ENCODE results near the gene JAG1. TPM values are rescaled to one million over a fixed set of nuclear protein-coding genes. Genes with fewer than 3 reads are reported as not detected.

JAG1 gene
- total and polyA plus RNA-seq, 2 donors (not counting 3 experiments of a cell fraction or from before 2014, with no cell fraction given): 19.7 to 37.0 TPM

DNA sequence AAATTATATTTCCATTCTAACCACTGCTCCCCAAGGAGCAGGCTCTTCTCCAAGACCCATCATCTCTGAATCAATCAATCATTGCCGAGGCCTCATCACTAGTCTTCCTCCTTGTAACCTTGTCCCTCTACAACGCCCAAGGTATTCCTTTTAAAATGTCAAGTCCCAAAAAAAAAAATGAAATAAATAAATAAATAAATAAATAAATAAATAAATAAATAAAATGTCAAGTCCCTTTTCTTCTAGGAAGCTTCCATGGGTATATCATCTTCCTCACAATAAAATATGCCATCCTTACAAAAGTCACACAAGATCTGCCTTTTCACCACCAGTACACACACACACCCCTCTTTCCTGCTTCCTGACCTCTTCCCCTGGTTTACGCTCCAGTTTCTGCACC is 57.6 kb downstream of the JAG1 start:
- POLR2A ChIA-PET: no interaction called here
- Histone ChIP-seq H3K79me2 (ENCODE audit: control insufficient read depth, insufficient read depth, low read length) (no peaks in the 10 kb centered on the region), H2AFZ (ENCODE audit: low read depth, low read length) (no peak overlapping the region), H3K9ac (replicated peaks; ENCODE audit: extremely low read depth, insufficient read depth, low read length) (no peak overlapping the region), H3K4me1 (ENCODE audit: control insufficient read depth, extremely low read depth, insufficient read depth, low read length) (peaks cover 5% of the 10 kb centered on the region), H3K27me3 (ENCODE audit: control insufficient read depth in 2 of 2, insufficient read depth in 2 of 2, low read length in 2 of 2) (no peaks in the 10 kb centered on the region), H4K20me1 (replicated peaks; ENCODE audit: control insufficient read depth, extremely low read depth, insufficient read depth, low read length) (no peaks in the 10 kb centered on the region), H3K9me3 (replicated peaks; ENCODE audit: control insufficient read depth, insufficient read depth, low read length) (no peaks in the 10 kb centered on the region), H3K9me1 (replicated peaks; ENCODE audit: control insufficient read depth, extremely low read depth, insufficient read depth, low read length) (no peaks in the 10 kb centered on the region), H3K36me3 (ENCODE audit: control insufficient read depth in 2 of 2, extremely low read depth in 1 of 2, insufficient read depth in 2 of 2, low read length in 2 of 2) (no peaks in the 10 kb centered on the region), H3K27ac (ENCODE audit: insufficient read depth, low read depth, low read length) (no peak overlapping the region), H3K4me2 (ENCODE audit: insufficient read depth, low read length) (no peak overlapping the region), H3K4me3 (replicated peaks in 1 of 3; ENCODE audit: insufficient read depth in 1 of 3, low read depth in 1 of 3, low read length in 3 of 3) (no peak overlapping the region)
- TF ChIP-seq GATA2 (IDR thresholded peaks at IDR 0.05; ENCODE audit: insufficient read depth, insufficient read length, low read depth, low read length) (no peak), MYC (IDR thresholded peaks at IDR 0.05; ENCODE audit: low read depth, low read length) (no peak), POLR2A (IDR thresholded peaks at IDR 0.05; ENCODE audit: low read depth, low read length) (no peak), FOS (IDR thresholded peaks at IDR 0.05; ENCODE audit: borderline replicate concordance, insufficient read depth, low read length) (no peak)
- TF ChIP-seq, protein P1, sequence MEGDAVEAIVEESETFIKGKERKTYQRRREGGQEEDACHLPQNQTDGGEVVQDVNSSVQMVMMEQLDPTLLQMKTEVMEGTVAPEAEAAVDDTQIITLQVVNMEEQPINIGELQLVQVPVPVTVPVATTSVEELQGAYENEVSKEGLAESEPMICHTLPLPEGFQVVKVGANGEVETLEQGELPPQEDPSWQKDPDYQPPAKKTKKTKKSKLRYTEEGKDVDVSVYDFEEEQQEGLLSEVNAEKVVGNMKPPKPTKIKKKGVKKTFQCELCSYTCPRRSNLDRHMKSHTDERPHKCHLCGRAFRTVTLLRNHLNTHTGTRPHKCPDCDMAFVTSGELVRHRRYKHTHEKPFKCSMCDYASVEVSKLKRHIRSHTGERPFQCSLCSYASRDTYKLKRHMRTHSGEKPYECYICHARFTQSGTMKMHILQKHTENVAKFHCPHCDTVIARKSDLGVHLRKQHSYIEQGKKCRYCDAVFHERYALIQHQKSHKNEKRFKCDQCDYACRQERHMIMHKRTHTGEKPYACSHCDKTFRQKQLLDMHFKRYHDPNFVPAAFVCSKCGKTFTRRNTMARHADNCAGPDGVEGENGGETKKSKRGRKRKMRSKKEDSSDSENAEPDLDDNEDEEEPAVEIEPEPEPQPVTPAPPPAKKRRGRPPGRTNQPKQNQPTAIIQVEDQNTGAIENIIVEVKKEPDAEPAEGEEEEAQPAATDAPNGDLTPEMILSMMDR (IDR thresholded peaks at IDR 0.05; ENCODE audit: extremely low read depth in 1 of 2, insufficient read depth in 1 of 2, low read depth in 1 of 2, low read length in 2 of 2): no peak
- intact Hi-C loops (cut with micrococcal nuclease) (no loop called here), dilution Hi-C loops (cut with MboI; ENCODE audit: extremely low pct_ligation_motif_present, low sequenced_read_pairs) (no loop called here)
- CTCF ChIA-PET: no interaction called here
- FAIRE-seq (no peak), DNase-seq (ENCODE audit: low read depth, low spot score) (no peak)
- no TSS peak for BruUV-seq (replicated peaks)

DNA sequence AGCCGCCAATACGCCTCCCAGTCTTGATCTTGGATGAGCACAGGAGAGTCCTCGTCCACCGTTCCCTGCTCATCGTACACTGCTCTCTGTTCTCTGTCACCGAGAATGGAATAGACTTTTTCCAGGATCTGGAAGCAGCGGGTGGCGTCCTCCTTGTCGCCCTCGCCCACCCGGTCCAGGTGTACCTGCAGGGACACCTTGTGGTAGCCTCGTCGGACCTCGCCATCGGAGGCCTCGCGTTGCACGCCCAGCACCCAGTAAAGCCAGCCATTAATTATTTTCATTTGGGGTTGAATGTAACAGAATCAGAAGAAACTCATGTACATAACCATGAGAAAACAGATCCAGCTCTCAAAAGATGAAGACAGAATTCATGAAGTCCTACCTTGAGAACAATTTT is 59.9 kb downstream of the JAG1 start:
- Histone ChIP-seq H3K36me3 (ENCODE audit: control insufficient read depth in 2 of 2, extremely low read depth in 1 of 2, insufficient read depth in 2 of 2, low read length in 2 of 2) (no peaks in the 10 kb centered on the region), H3K4me3 (replicated peaks in 1 of 3; ENCODE audit: insufficient read depth in 1 of 3, low read depth in 1 of 3, low read length in 3 of 3) (no peak overlapping the region), H4K20me1 (replicated peaks; ENCODE audit: control insufficient read depth, extremely low read depth, insufficient read depth, low read length) (no peaks in the 10 kb centered on the region), H3K4me1 (ENCODE audit: control insufficient read depth, extremely low read depth, insufficient read depth, low read length) (peaks cover 2% of the 10 kb centered on the region), H3K9ac (replicated peaks; ENCODE audit: extremely low read depth, insufficient read depth, low read length) (no peak overlapping the region), H3K4me2 (ENCODE audit: insufficient read depth, low read length) (no peak overlapping the region), H3K9me1 (replicated peaks; ENCODE audit: control insufficient read depth, extremely low read depth, insufficient read depth, low read length) (no peaks in the 10 kb centered on the region), H2AFZ (ENCODE audit: low read depth, low read length) (no peak overlapping the region), H3K9me3 (replicated peaks; ENCODE audit: control insufficient read depth, insufficient read depth, low read length) (no peaks in the 10 kb centered on the region), H3K27ac (ENCODE audit: insufficient read depth, low read depth, low read length) (no peak overlapping the region), H3K27me3 (ENCODE audit: control insufficient read depth in 2 of 2, insufficient read depth in 2 of 2, low read length in 2 of 2) (no peaks in the 10 kb centered on the region), H3K79me2 (ENCODE audit: control insufficient read depth, insufficient read depth, low read length) (no peaks in the 10 kb centered on the region)
- FAIRE-seq (no peak), DNase-seq (ENCODE audit: low read depth, low spot score) (no peak)
- TF ChIP-seq, protein P2, sequence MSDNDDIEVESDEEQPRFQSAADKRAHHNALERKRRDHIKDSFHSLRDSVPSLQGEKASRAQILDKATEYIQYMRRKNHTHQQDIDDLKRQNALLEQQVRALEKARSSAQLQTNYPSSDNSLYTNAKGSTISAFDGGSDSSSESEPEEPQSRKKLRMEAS (IDR thresholded peaks at IDR 0.05; ENCODE audit: insufficient read depth, insufficient read length): no peak
- TF ChIP-seq GATA2 (IDR thresholded peaks at IDR 0.05; ENCODE audit: insufficient read depth, insufficient read length, low read depth, low read length) (no peak), POLR2A (IDR thresholded peaks at IDR 0.05; ENCODE audit: low read depth, low read length) (no peak), FOS (IDR thresholded peaks at IDR 0.05; ENCODE audit: borderline replicate concordance, insufficient read depth, low read length) (no peak), JUN (IDR thresholded peaks at IDR 0.05; ENCODE audit: borderline replicate concordance, insufficient read depth, insufficient read length, low read depth) (no peak), POLR2AphosphoS5 (IDR thresholded peaks at IDR 0.05; ENCODE audit: insufficient read depth, low read depth, low read length) (no peak), MYC (IDR thresholded peaks at IDR 0.05; ENCODE audit: low read depth, low read length) (no peak), EZH2 (IDR thresholded peaks at IDR 0.05; ENCODE audit: borderline replicate concordance, low read depth, low read length, severe bottlenecking) (no peak)
- TF ChIP-seq, protein P1 (IDR thresholded peaks at IDR 0.05; ENCODE audit: extremely low read depth in 1 of 2, insufficient read depth in 1 of 2, low read depth in 1 of 2, low read length in 2 of 2): no peak
- intact Hi-C loops (cut with micrococcal nuclease): no loop called here
- dilution Hi-C loops (cut with MboI; ENCODE audit: extremely low pct_ligation_motif_present, low sequenced_read_pairs): no loop called here
- ChIA-PET CTCF (interaction anchor here (0.8 to 1.3 kb wide), 3 partner anchors 9 to 22 kb away, joined by 3 to 5 read pairs (median 4); no protein-coding TSS in a partner anchor), POLR2A (no interaction called here)
- BruUV-seq (replicated peaks): no TSS peak

All from endothelial cell of umbilical vein (primary cell).